ENCODE measurements around the gene SFMBT1.
"Not testable (repeated sequence)": the region's sequence is repeated elsewhere in the genome, so short reads cannot be mapped to it uniquely, and the experiment has no call there.

SFMBT1 gene

GRCh38 chr3:53072653-53073552 is 27.0 kb upstream of the SFMBT1 start:
- DNase-seq (ENCODE audit: low spot score): peak; percentile 84

GRCh38 chr3:53071882-53072431 is 26.1 kb upstream of the SFMBT1 start:
- no peak for DNase-seq (ENCODE audit: low spot score)

- DNase-seq (ENCODE audit: low spot score): no peak
These were observed 23.7 kb upstream of the SFMBT1 start for GRCh38 chr3:53069422-53070068.

GRCh38 chr3:53068176-53068575 is 22.3 kb upstream of the SFMBT1 start:
- DNase-seq (ENCODE audit: low spot score): no peak

GRCh38 chr3:53067567-53067966 is 21.7 kb upstream of the SFMBT1 start:
- no peak for DNase-seq (ENCODE audit: low spot score)

- DNase-seq (ENCODE audit: low spot score): no peak
These were observed 20.1 kb upstream of the SFMBT1 start for GRCh38 chr3:53065841-53066480.

GRCh38 chr3:53062905-53063304 is 17.0 kb upstream of the SFMBT1 start:
- no peak for DNase-seq (ENCODE audit: low spot score)

- no peak for DNase-seq (ENCODE audit: low spot score)
These were observed 10.6 kb upstream of the SFMBT1 start for GRCh38 chr3:53056442-53056841.

GRCh38 chr3:53054233-53054632 is 8.4 kb upstream of the SFMBT1 start:
- not testable (repeated sequence) for DNase-seq (ENCODE audit: low spot score)

- DNase-seq (ENCODE audit: low spot score): no peak
These were observed 6.1 kb upstream of the SFMBT1 start for GRCh38 chr3:53051929-53052328.

GRCh38 chr3:53049987-53050386 is 4.1 kb upstream of the SFMBT1 start:
- no peak for DNase-seq (ENCODE audit: low spot score)

GRCh38 chr3:53046171-53047170 is 598 bp upstream of the SFMBT1 start:
- DNase-seq (ENCODE audit: low spot score): peak; percentile 41

- DNase-seq (ENCODE audit: low spot score): peak; percentile 83
These were observed 959 bp downstream of the SFMBT1 start for GRCh38 chr3:53044711-53045517.

GRCh38 chr3:53044371-53044710 is 1.5 kb downstream of the SFMBT1 start:
- no peak for DNase-seq (ENCODE audit: low spot score)

GRCh38 chr3:53043738-53044137 is 2.1 kb downstream of the SFMBT1 start:
- no peak for DNase-seq (ENCODE audit: low spot score)

GRCh38 chr3:53042651-53043050 is 3.2 kb downstream of the SFMBT1 start:
- no peak for DNase-seq (ENCODE audit: low spot score)

GRCh38 chr3:53040351-53040820 is 5.5 kb downstream of the SFMBT1 start:
- no peak for DNase-seq (ENCODE audit: low spot score)

- no peak for DNase-seq (ENCODE audit: low spot score)
These were observed 6.5 kb downstream of the SFMBT1 start for GRCh38 chr3:53039376-53039752.

- DNase-seq (ENCODE audit: low spot score): no peak
These were observed 7.0 kb downstream of the SFMBT1 start for GRCh38 chr3:53038679-53039375.
